ENCODE results near the gene SVOPL.

The SVOPL gene

DNA sequence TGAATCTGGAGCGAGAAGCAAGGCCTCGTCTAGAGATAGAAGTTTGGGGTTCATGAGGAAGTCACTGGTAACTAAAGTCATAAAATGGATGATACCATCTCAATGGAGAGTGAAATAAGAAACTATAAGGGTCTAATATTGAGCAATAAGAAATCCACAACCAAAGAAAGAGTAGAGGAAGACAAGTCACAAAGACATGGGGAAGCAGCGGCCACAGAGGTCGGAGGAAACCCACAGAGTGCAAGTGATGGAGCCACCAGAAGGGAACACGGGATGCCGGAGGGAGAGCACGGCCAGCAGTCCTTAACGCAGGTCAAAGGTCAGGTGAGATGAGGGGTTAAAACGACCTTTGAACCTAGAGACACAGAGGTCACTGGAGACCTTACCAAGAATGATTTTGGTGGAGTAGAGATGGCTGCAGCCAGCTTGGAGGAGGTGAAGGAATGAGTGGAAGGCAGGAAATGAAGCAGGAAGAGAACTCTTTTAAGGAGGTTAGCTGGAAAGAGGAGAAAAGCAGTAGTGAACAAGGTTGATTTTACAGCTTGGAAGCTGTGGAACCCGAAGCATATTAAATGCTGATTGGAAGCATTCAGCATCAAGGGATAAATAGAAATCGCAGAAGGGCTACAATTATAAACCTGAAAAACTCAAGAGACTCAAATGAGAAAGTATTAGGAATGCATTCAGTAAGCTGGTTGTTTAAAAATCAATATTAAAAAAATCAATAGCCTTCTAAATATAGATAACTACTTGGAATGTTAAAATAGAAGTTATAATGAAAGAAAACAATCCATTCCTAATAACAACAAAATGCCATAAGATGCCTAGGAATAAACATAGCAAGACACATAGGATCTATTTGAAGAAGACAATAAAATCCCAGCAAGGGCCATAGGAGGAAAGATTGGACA is 93.7 kb downstream of the SVOPL start:
- no peak for DNase-seq (ENCODE audit: low read depth)

DNA sequence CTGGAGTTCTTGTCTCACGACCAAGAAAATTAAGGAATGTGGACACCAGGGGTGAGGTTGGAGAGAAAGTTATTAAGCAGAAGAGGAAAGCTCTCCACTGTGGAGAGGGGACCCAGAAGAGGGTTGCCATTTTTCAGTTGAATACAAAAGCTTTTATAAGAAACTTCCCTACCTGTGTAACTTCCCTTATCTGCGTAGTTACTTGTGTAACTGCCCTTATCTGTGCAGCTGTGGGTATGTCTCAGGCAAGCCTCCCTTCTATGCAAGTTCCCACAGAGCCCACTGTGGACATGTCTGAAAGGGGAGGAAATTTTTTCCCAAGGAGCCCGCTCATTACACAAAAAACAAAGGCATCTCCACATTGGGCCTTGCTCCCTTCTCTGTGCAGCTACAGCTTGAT is 94.9 kb downstream of the SVOPL start:
- no peak for DNase-seq (ENCODE audit: low read depth)

DNA sequence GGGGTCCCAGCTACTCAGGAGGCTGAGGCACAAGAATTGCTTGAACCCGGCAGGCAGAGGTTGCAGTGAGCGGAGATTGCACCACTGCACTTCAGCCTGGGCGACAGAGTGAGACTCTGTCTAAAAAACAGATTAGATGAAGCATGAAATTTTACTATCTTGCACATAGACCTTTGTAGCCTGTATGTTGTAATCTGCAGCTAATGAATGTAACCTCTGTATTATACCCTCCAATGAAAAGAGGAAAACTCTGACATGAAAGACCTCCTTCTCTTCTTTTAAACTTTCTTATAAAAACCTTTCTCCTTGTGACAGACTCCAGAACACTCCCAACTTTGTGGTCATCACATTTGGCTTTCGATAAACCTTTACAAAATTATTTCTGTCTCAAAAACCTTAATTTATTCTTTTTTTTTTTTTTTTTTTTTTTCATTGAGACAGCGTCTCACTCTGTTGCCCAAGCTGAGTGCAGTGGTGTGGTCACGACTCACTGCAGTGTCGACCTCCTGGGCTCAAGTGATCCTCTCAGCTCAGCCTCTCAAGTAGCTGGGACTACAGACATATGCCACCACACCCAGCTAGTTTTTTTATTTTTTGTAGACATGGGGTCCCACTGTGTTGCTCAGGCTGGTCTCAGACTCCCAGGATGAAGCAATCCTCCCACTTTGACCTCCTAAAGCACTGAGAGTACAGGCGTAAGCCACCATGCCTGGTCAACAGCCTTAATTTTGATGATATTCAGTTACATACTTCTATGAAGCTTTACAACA is 97.4 kb downstream of the SVOPL start:
- DNase-seq (ENCODE audit: low read depth) = no peak

DNA sequence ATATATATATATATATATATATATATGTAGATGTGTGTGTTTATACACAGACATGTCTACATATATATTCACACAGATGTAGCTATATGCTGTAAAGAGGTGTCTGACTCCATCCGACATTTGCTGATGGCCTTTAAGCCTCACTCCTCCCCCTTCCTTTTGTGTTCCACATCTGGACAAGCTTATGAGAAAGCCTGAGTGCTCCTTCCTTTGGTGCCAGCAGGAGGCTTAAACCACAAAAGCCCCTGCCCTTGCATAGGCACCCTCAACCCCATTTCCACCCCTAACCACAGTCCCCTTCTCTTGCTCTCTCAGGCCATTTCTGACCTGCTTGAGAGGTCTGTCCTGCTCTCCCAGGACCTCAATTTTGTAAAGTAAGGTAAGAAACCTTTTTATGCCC is 98.7 kb downstream of the SVOPL start:
- no peak for DNase-seq (ENCODE audit: low read depth)

DNA sequence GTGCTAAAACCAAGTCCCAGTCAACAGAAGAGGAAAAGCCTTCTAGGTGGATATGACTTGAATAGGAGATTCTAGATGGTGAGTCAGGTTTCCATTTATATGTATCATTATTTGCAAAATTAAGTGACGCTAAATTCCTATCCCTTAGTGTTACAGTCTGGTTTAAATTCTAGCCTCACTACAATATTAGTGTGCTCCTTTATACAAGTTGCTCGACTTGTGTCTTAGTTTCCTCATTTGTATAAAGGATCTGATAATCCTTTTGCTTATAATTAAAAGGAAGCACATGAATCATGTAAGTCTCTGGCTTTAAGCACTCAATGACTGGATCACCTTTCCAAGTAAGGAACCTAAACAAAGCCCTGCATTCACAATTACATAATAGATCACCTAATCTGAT is 105.7 kb downstream of the SVOPL start:
- DNase-seq (ENCODE audit: low read depth) = no peak

DNA sequence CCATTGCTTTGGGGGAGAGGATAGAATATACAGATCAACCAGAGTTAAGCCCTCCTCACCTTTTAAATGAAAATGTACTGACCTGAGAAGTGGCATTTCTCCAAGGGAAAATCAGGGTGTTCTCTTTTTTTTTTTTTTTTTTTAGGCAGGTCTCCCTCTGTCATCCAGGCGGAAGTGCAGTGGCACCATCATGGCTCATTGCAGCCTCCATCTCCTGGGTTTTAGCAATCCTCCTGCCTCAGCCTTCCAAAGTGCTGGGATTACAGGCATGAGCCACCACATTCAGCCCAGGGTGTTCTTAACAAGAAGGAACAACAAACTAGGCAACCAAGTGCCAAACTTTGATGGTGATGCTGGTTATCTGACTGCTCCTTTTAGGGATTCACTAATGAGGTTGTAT is 111.0 kb downstream of the SVOPL start:
- no peak for DNase-seq (ENCODE audit: low read depth)

DNA sequence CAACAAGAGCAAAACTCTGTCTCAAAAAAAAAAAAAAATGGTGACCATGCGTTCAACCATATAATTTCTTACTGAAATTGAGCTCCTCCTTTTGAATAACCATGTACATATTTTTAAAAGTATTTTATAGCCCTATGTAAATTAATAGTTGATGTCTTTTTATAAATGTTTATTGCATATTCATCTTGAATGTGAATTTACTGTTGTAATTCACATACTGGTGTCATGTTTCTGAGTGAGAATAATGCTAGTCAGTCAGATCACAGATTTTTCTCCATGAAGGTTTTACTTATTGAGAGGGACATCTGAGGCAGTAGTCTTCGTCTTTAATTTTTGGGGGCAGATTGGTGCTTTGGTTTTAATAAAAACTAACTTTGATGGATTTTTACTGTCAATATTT is 112.2 kb downstream of the SVOPL start:
- DNase-seq (ENCODE audit: low read depth) = no peak

DNA sequence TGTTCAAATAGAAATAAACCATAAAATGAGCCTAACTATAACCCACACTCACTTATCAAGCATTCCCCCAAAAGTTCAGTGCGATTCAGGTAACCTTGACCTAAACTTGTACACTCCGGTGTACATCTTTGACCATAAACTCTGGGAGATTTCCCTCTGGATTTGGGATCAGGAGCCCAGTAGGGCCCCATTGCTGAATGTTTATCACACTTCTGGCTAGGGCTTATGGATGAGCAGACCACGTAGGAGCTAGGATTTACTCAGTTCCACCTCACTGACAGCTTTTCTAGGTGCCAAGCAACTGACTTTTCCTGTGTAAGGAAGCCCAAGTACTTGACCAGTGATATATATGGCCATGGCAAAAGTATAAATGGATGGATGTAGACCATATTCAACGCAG is 113.7 kb downstream of the SVOPL start:
- DNase-seq (ENCODE audit: low read depth) = no peak

DNA sequence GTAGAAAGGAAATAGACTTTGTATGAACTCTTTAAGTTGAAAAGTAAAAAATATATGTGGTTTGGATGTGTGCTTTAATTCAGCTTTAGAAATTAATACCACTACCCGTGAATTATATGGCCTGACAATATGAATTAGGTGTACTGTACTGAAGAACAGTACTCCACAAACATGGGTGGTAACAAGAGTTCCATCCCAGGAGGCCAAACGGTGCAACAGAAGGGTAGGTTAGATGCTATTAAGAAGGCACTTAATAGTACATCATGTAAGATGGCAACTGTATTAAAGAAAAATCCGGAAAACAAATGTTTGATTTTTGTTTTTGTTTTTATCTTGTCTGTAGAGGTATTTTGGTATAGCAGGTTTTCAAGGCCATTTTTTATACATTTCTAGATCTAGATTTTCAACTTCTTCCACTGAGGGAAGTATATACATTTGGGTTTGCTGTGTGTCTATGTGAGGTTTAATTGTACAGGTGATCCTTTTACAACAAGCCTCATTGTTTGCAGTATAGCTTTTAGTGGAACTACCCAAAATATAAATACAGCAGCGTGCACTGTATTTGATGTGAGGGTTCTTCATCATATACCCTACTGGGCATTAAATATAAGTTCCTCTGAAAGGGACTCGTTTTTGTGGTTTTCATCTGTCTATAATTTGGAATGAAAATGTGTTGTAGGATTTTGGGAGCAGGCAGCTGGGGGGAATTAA is 115.7 kb downstream of the SVOPL start:
- DNase-seq (ENCODE audit: low read depth) = no peak

DNA sequence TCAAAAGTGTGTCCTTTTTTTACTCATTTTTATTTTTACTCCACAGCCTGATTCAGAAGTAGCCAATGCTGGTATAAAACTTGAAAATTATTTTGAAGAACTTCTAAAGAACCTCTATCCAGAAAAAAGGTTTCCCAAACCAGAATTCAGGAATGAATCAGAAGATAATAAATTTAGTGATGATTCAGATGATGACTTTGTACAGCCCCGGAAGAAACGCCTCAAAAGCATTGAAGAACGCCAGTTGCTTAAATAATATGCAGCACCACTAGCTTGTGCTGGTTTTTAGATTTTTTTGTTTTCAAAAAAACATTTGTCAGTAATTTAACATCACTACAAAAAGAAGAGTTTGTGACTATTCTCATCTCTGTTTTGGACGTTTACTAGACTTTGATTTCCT is 116.5 kb downstream of the SVOPL start:
- DNase-seq (ENCODE audit: low read depth) = no peak

DNA sequence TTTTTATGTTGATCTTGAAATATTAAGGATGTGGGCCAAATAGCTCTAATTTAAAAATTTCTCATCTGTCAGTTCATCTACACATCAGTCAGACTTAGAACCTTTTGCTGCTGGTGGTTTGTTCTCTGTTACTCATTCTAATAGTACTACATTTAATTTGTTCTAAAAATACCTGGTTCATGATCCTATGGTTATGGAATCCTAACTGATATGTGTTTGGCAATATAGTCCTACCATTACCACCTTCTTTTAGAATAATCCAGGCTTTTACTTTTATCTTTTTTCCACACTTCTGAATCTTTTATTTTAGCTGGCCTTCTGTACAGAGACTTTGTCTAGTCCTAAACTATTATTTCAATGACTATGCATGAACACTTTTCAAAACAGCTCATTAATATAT is 116.9 kb downstream of the SVOPL start:
- DNase-seq (ENCODE audit: low read depth) = no peak

DNA sequence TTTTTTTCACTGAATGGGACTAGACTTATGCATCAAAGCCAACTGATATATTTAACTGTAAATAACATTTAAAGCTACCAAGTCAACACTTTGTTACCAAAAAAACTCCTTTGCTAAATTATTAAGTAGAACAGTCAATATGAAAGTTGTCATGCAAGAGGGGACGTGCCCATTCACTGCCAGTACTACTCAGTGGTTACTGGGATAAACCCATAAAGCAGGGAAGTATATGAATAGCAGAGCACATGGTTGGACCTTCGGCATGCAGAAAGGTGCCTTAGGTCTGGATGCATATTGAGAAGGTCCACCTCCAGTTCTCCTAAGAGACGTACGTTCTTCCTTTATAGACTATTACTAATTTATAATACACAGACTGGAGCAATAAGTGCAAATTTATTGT is 120.1 kb downstream of the SVOPL start:
- no peak for DNase-seq (ENCODE audit: low read depth)

DNA sequence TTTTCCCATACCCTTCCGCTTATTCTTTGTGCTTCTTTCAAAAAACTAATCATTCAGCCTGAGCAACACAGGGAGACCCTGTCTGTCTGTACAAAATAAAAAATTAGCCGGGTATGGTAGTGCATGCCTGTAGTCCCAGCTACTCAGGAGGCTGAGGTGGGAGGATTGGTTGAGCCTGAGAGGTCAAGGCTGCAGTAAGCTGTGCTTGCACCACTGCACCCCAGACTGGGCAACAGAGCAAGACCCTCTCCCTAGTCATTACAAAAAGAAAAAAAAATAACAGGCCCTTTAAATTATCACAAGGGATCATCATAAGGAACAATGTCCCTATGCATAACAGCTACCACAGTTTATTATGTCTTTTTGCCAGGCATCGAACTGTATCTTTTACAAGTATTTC is 121.5 kb downstream of the SVOPL start:
- no peak for DNase-seq (ENCODE audit: low read depth)

DNA sequence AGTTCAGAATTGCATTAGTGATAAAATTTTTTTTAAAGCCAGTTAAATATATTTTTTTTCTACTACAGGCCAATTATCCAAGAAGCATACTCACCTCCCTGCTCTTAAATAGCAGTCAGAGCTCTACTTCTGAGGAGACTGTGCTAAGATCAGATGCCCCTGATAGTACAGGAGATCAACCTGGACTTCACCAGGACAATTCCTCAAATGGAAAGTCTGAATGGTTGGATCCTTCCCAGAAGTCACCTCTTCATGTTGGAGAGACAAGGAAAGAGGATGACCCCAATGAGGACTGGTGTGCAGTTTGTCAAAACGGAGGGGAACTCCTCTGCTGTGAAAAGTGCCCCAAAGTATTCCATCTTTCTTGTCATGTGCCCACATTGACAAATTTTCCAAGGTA is 122.0 kb downstream of the SVOPL start:
- no peak for DNase-seq (ENCODE audit: low read depth)

DNA sequence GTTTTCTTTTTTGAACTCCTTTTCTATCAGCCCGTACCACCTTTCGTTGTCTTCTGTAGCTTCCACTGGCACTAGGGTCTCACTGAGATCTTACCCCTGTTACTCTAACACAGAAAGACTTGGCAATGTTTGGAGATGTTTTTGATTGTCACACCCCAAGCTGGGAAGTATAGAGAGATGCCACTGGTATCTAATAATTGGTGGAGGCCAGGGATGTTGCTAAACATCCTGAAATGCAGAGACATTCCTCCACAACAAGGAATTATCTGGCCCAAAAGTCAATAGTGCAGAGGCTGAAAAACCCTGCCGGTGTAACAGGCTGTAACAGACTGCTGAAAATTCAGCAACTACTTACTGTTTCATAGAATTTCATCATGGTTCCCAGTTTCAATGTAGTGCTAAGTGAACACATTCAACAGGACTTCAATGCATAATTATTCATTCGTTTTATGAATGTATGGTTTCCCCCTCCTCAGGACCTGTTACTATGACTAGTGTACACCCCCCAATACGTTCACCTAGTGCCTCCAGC is 125.2 kb downstream of the SVOPL start:
- no peak for DNase-seq (ENCODE audit: low read depth)

DNA sequence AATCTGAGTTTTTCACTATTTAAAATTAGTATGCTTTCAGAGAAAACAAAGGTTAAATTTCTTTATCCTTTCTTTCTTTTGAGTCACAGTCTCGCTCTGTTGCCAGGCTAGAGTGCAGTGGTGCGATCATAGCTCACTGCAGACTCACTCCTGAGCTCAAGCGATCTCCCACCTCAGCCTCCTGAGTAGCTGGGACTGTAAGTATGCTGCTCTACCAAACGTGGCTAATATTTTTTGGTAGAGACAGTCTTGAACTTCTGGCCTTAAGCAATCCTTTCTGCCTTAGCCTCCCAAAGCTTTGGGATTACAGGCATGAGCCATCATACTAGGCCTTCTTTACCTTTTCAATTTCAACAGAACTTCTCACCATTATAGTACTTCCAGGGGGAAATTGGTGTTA is 127.4 kb downstream of the SVOPL start:
- no peak for DNase-seq (ENCODE audit: low read depth)

DNA sequence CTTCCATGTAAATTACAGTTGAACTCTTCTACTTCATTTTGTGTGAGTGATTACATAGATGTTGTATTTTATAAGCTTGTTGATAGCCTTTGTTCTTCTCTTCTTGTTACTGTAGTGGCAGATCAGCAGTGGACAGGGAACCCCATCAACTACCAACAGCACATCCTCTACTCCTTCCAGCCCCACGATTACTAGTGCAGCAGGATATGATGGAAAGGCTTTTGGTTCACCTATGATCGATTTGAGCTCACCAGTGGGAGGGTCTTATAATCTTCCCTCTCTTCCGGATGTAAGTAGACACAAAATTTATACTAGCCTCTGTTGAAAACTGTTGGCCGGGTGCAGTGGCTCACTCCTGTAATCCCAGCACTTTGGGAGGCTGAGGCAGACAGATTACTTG is 130.4 kb downstream of the SVOPL start:
- no peak for DNase-seq (ENCODE audit: low read depth)

DNA sequence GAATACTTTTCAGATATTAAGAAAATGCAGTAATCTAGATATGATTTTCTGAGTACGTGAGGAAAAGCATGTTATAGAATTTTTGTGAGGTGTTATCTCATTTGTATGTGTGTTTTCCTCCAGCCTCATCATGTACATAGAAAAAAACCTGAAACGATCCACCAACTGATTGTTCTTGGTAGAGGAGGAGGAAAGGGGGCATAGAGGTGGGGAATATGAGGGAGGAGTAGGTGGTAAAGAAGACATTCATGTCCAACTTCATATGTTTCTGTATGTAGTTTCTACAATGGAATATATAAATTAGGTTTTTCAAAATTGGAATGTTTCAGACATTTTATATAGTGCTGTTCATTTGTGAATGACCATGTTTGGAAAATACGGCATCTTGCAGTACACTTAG is 131.7 kb downstream of the SVOPL start:
- no peak for DNase-seq (ENCODE audit: low read depth)

DNA sequence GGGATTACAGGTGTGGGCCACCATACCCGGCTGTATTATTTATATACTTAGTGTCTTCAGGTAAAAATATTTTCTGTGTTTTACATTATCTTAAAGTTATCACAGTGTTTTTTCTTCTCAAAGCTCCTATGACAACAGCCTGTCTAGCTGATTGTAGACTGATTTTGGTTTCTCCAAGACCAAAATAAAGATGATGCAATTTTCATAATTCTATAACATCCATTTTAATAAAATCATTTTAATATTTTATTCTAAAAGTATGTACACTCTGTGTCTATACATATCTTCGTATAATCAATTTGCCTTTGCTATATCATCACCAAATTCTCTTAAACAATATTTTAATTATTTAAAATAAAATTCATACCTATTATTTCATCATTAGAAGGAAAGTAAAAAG is 132.5 kb downstream of the SVOPL start:
- DNase-seq (ENCODE audit: low read depth) = no peak

DNA sequence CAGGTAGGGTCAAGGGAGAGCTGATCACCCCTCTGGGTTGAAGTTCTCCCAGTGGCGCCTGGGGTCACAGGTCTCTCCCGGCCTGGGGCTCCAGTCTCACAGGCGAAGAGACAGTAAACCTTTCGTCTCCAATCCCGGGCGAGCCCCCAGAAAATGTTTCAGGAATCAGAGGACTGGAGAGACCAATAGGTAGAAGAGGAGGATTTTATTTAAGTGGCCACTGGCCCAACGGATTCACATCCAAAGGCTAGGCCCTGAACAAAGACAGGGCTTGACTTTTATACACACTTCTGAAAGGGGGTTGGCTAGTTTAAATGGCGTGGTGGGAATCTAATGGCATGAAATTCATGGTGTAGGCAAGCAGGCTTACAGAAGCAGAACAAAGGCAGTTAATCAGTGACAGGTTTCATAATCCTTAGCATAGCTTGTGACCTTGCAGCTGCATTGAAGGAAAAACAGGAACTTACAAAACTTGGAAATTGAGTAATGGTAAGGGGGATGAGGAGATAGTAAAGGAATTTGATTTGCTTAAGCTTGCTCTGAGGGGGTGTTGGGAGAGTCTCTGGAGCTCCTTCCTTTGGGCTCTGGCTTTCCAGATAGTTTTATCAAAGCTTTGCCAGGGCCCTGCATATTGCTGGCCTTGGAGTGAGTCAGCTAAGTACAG is 135.6 kb downstream of the SVOPL start:
- no peak for DNase-seq (ENCODE audit: low read depth)

DNA sequence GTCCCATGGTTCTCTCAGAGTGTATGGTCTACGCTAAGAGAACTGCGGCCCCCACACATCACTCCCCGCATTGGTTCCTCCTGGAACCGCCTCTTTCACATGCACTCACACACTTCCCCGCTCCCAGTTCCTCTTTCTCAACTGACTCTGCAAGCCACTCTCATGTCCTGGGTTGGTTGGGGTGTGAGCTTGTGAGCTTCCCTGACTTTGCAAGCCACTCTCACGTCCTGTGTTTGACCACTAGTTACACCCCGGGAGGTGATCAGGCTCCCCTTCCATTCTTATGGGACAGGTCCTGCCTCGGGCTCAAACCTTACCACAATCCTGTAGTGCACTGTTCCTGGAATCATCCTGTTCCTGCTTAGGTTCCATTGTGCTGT is 136.1 kb downstream of the SVOPL start:
- DNase-seq (ENCODE audit: low read depth) = no peak

DNA sequence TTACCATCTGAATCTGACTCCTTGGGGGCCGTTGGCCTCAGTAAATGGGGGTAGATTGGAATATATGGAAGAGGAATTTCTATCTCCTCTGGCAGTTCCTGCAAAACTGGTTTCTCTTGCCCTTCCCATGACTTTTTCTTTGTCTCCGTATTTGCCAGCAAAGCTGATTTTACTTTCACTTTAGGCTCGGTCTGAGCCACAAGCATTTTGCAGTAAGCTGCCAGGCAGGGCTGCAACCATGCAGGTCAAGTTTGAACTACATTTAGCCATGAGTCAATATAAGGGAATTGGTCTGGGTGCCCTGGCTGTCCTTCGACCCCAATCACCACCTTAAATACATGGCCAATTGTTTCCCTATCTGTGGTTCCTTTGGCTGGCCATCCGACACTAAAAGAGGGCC is 136.8 kb downstream of the SVOPL start:
- no peak for DNase-seq (ENCODE audit: low read depth)

All from ELR (cell line).